ENCODE measurements around the gene UGT1A8. TPM values are rescaled to one million over a fixed set of nuclear protein-coding genes. Genes with fewer than 3 reads are reported as not detected.
"Not testable (repeated sequence)": the region's sequence is repeated elsewhere in the genome, so short reads cannot be mapped to it uniquely, and the experiment has no call there.

The UGT1A8 gene
- total RNA-seq, 1 donor = not detected

- no peak within 1 kb of the TSS for H2AFZ ChIP-seq (ENCODE audit: low read length)
- TF ChIP-seq, protein P1, sequence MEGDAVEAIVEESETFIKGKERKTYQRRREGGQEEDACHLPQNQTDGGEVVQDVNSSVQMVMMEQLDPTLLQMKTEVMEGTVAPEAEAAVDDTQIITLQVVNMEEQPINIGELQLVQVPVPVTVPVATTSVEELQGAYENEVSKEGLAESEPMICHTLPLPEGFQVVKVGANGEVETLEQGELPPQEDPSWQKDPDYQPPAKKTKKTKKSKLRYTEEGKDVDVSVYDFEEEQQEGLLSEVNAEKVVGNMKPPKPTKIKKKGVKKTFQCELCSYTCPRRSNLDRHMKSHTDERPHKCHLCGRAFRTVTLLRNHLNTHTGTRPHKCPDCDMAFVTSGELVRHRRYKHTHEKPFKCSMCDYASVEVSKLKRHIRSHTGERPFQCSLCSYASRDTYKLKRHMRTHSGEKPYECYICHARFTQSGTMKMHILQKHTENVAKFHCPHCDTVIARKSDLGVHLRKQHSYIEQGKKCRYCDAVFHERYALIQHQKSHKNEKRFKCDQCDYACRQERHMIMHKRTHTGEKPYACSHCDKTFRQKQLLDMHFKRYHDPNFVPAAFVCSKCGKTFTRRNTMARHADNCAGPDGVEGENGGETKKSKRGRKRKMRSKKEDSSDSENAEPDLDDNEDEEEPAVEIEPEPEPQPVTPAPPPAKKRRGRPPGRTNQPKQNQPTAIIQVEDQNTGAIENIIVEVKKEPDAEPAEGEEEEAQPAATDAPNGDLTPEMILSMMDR (IDR thresholded peaks at IDR 0.05; ENCODE audit: extremely low read depth, low read depth, low read length) = no peak
Measured at GRCh38 chr2:233728723-233729301, 111.4 kb downstream of the UGT1A8 start, which contains the start of gene UGT1A3. UGT1A3 (plus strand) TSS chr2:233729042; CDS start chr2:233729127, 85 bp downstream.

DNA sequence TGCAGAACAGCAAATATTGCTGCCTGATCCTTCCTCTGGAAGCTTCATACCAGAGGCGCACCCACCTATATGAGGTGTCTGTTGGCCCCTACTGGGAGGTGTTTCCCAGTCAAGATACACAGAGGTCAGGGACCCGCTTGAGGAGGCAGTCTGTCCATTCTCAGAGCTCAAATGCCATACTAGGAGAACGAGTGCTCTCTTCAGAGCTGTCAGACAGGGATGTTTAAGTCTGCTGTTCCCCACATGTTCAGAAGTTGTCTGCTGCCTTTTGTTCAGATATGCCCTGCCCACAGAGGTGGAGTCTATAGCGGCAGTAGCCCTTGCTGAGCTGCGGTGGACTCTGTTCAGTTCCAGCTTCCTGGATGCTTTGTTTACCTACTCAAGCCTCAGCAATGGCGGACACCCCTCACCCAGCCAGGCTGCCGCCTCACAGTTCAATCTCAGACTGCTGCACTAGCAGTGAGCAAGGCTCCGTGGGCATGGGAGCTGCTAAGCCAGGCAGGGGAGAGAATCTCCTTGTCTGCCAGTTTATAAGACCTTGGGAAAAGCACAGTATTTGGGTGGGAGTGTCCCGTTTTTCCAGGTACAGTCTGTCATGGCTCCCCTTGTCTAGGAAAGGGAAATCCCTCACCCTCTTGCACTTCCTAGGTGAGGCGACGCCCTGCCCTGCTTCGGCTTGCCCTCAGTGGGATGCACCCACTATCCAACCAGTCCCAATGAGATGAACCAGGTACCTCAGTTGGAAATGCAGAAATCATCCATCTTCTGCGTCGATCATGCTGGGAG lies 119.6 kb downstream of the UGT1A8 start:
- H3K4me3 ChIP-seq (ENCODE audit: insufficient read depth, low read length); H3K4me2 ChIP-seq (ENCODE audit: insufficient read depth, low read length); DNase-seq (ENCODE audit: insufficient read length, low spot score, missing footprints); H3K27ac ChIP-seq (ENCODE audit: low read depth, low read length); H3K27me3 ChIP-seq (ENCODE audit: insufficient read depth, low read length); H3K79me2 ChIP-seq (ENCODE audit: insufficient read depth, low read length); H4K20me1 ChIP-seq (ENCODE audit: insufficient read depth, low read length); H2AFZ ChIP-seq (ENCODE audit: low read length); H3K9me3 ChIP-seq (ENCODE audit: low read depth, low read length); H3K4me1 ChIP-seq (ENCODE audit: insufficient read depth, low read length); H3K36me3 ChIP-seq (ENCODE audit: insufficient read depth, low read length): not testable (repeated sequence)

More at GRCh38 chr2:233728723-233729301, 111.4 kb downstream of the UGT1A8 start, which contains the start of gene UGT1A3:
- H3K79me2 ChIP-seq (ENCODE audit: insufficient read depth, low read length) = no peaks in the 10 kb centered on the region
- H3K4me3 ChIP-seq (ENCODE audit: insufficient read depth, low read length) = no peak within 1 kb of the TSS
- DNase-seq (ENCODE audit: insufficient read length, low spot score, missing footprints) = no peak
- peaks cover 7% of the 10 kb centered on the region for H3K27me3 ChIP-seq (ENCODE audit: insufficient read depth, low read length)
- no peaks in the 10 kb centered on the region for H3K4me1 ChIP-seq (ENCODE audit: insufficient read depth, low read length)
- no peak within 1 kb of the TSS for H3K4me2 ChIP-seq (ENCODE audit: insufficient read depth, low read length)
- H3K27ac ChIP-seq (ENCODE audit: low read depth, low read length) = no peak within 1 kb of the TSS
- no peaks in the 10 kb centered on the region for H3K36me3 ChIP-seq (ENCODE audit: insufficient read depth, low read length)
- H3K9me3 ChIP-seq (ENCODE audit: low read depth, low read length) = no peaks in the 10 kb centered on the region
- no peaks in the 10 kb centered on the region for H4K20me1 ChIP-seq (ENCODE audit: insufficient read depth, low read length)

GRCh38 chr2:233740870-233741269 lies 123.4 kb downstream of the UGT1A8 start:
- H3K79me2 ChIP-seq (ENCODE audit: insufficient read depth, low read length) = no peaks in the 10 kb centered on the region
- TF ChIP-seq, protein P1 (IDR thresholded peaks at IDR 0.05; ENCODE audit: extremely low read depth, low read depth, low read length) = no peak
- no peak for DNase-seq (ENCODE audit: insufficient read length, low spot score, missing footprints)
- peaks cover 14% of the 10 kb centered on the region for H3K27me3 ChIP-seq (ENCODE audit: insufficient read depth, low read length)
- H3K36me3 ChIP-seq (ENCODE audit: insufficient read depth, low read length) = no peaks in the 10 kb centered on the region
- no peak overlapping the region for H3K27ac ChIP-seq (ENCODE audit: low read depth, low read length)
- H3K4me3 ChIP-seq (ENCODE audit: insufficient read depth, low read length) = no peak overlapping the region
- no peak overlapping the region for H2AFZ ChIP-seq (ENCODE audit: low read length)
- H3K4me1 ChIP-seq (ENCODE audit: insufficient read depth, low read length) = no peaks in the 10 kb centered on the region
- no peak overlapping the region for H3K4me2 ChIP-seq (ENCODE audit: insufficient read depth, low read length)
- no peaks in the 10 kb centered on the region for H4K20me1 ChIP-seq (ENCODE audit: insufficient read depth, low read length)
- no peaks in the 10 kb centered on the region for H3K9me3 ChIP-seq (ENCODE audit: low read depth, low read length)

- no peak overlapping the region for H3K27ac ChIP-seq (ENCODE audit: low read depth, low read length)
- H4K20me1 ChIP-seq (ENCODE audit: insufficient read depth, low read length) = no peaks in the 10 kb centered on the region
- DNase-seq (ENCODE audit: insufficient read length, low spot score, missing footprints) = no peak
- no peaks in the 10 kb centered on the region for H3K9me3 ChIP-seq (ENCODE audit: low read depth, low read length)
- TF ChIP-seq, protein P1 (IDR thresholded peaks at IDR 0.05; ENCODE audit: extremely low read depth, low read depth, low read length) = no peak
- H2AFZ ChIP-seq (ENCODE audit: low read length) = no peak overlapping the region
- peaks cover 10% of the 10 kb centered on the region for H3K27me3 ChIP-seq (ENCODE audit: insufficient read depth, low read length)
- H3K79me2 ChIP-seq (ENCODE audit: insufficient read depth, low read length) = no peaks in the 10 kb centered on the region
- H3K4me2 ChIP-seq (ENCODE audit: insufficient read depth, low read length) = no peak overlapping the region
- peaks cover 3% of the 10 kb centered on the region for H3K4me1 ChIP-seq (ENCODE audit: insufficient read depth, low read length)
- H3K36me3 ChIP-seq (ENCODE audit: insufficient read depth, low read length) = no peaks in the 10 kb centered on the region
- H3K4me3 ChIP-seq (ENCODE audit: insufficient read depth, low read length) = no peak overlapping the region
Measured at GRCh38 chr2:233743464-233744259, 126.2 kb downstream of the UGT1A8 start.
